UCSD-AML1 (cell line): ENCODE results near the gene SPRR2G.
"Not testable (repeated sequence)": the region's sequence is repeated elsewhere in the genome, so short reads cannot be mapped to it uniquely, and the experiment has no call there.

Experiments
- DNase-seq: peaks from one replicate; lab custom pipeline; 2025; ENCODE audit not compliant: unreplicated experiment; lab: John Stamatoyannopoulos, UW

SPRR2G gene

DNA sequence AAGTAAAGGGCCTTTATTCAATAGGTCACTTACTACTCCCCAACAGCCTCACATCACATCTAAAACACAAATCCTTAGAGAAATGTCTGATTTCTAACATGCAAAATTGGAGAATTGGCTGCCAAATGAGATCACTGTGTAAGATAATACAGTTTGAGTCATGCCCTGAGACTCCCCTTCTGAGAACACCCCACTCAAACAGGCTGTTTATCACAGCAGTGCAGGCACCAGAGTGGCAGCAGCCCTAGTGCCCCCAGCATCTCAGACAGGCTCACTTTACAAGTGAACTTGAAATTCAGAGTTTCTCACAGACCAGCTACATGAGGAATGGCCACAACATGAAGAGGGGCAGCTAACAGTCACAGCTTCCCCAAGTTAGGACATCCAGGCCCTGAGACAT is 35.4 kb downstream of the SPRR2G start:
- not testable (repeated sequence) for DNase-seq

DNA sequence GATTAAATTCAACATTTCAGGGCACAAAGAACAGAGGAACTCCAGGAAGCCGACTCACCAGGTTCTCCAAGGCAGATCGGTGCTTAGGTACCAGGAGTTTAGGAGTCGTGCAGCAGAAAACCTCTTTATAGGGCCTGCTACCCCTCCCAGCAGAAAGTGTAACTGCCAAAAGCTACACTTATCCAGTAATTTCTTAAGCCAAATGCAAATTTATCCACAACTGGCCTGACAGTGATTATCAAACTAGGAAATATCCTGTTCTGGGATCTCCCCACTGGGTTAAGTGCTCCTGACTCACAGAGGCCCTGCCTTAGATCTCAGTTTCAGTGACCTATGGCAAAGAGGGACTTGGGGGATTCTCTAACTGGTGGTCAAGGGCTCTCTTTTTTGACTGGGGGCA is 37.3 kb downstream of the SPRR2G start, which contains the start of gene SPRR2F:
SPRR2F (minus strand) TSS at position 101 of the 400 bp plus-strand sequence. CDS start 783 bp downstream, outside the sequence.
- DNase-seq = no peak

DNA sequence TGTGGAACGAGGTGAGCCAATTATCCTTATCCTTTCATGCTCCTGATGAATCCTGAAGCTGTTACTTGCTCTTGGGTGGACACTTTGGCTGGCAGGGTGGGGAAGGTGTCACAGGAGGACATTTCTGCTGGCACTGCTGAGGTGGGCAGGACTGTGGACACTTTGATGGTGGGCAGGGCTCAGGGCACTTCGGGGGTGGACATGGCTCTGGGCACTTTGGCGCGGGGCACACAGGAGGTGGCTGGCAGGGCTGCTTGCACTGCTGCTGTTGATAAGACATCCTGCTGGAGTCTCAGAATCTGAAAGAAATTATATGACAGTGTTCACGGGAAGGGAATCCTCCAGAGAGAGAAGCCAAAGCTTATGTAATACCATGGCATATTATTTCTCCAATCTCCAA is 38.2 kb downstream of the SPRR2G start:
- not testable (repeated sequence) for DNase-seq

DNA sequence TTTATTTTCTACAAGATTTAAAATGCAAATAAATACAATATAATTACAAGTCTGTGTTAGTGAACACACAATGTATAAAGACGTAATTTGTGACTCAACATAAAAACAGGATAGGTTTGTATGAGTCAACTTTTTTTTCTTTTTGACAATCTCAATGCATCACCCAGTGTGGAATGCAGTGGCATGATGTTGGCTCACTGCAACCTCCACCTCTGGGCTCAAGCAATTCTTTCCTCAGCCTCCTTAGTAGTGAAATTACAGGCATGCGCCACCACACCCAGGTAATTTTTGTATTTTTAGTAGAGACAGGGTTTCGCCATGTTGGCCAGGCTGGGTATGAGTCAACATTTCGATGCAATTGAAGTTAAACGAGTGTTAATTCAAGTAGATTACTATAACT is 50.4 kb downstream of the SPRR2G start:
- DNase-seq = no peak
